Endothelial cell of umbilical vein (primary cell): ENCODE data around the gene ROBO2. TPM values are rescaled to one million over a fixed set of nuclear protein-coding genes. Genes with fewer than 3 reads are reported as not detected.

Source experiments
- BruUV-seq: library from RNA; stranded (reverse); fragments of 400-500 nt; replicated peaks from 2 replicates; lab custom pipeline; 2021; lab: Mats Ljungman, UMichigan
- CTCF ChIA-PET: fragments of 300-600, 350-600 bp; sonication (Branson Sonifier 250); formaldehyde crosslinking; loops from one replicate; lab custom pipeline; 2021; ENCODE audit warnings: antibody characterized with exemption, inconsistent platforms; lab: Charles Lee
- POLR2A ChIA-PET: fragments of 300-600, 350-600 bp; sonication (Branson Sonifier 250); formaldehyde crosslinking; loops from one replicate; lab custom pipeline; 2021; ENCODE audit warnings: antibody characterized with exemption, inconsistent platforms; lab: Charles Lee
- DNase-seq: peaks from one replicate; pipeline ENCODE4 v3.0.0-alpha.2; 2011; ENCODE audit warnings: low read depth, low spot score
- FAIRE-seq: peaks from 2 replicates; lab custom pipeline; 2011; peaks lifted over from hg19 to GRCh38; lab: Jason Lieb, UNC
- H2AFZ ChIP-seq: 2 replicates; pipeline ENCODE4 v1.6.0; 2012; ENCODE audit warnings: low read depth, low read length, control low read depth, inconsistent platforms
- H3K27ac ChIP-seq: 2 replicates; pipeline ENCODE4 v1.5.1; 2011; ENCODE audit warnings: low read depth, mild to moderate bottlenecking, control low read depth, low read length, moderate library complexity; ENCODE audit not compliant: insufficient read depth
- H3K27me3 ChIP-seq, 2 experiments: 2 replicates each; pipeline versions ENCODE4 v1.6.0 to v1.6.1; 2011; ENCODE audit warnings: low read length in 2 of 2, mixed read lengths in 1 of 2; ENCODE audit not compliant: control insufficient read depth in 2 of 2, insufficient read depth in 2 of 2
- H3K36me3 ChIP-seq, 2 experiments: 2 replicates in 1 of 2; 3 replicates in 1 of 2; pipeline ENCODE4 v1.5.1; 2011; ENCODE audit warnings: low read length in 2 of 2, mild to moderate bottlenecking in 1 of 2, moderate library complexity in 1 of 2; ENCODE audit not compliant: control insufficient read depth in 2 of 2, insufficient read depth in 2 of 2; ENCODE audit errors: extremely low read depth in 1 of 2
- H3K4me1 ChIP-seq: 3 replicates; pipeline ENCODE4 v1.5.1; 2011; ENCODE audit warnings: mild to moderate bottlenecking, low read length; ENCODE audit not compliant: control insufficient read depth, insufficient read depth; ENCODE audit errors: extremely low read depth
- H3K4me2 ChIP-seq: 2 replicates; pipeline ENCODE4 v1.6.1; 2011; ENCODE audit warnings: low read length, control low read depth, mixed read lengths; ENCODE audit not compliant: insufficient read depth
- H3K4me3 ChIP-seq, 3 experiments: fragments of 200-600 bp in 1 of 3; sonication (generic), shearing (Covaris generic) in 1 of 3; replicated peaks in 1 of 3; 2 replicates each; pipeline ENCODE4 v1.5.1; 2011 to 2016; ENCODE audit warnings: control low read depth in 3 of 3, low read length in 3 of 3, mild to moderate bottlenecking in 2 of 3, inconsistent platforms in 1 of 3, low read depth in 1 of 3, moderate library complexity in 1 of 3; ENCODE audit not compliant: insufficient read depth in 1 of 3
- H3K79me2 ChIP-seq: 2 replicates; pipeline ENCODE4 v1.6.0; 2012; ENCODE audit warnings: low read length, inconsistent platforms; ENCODE audit not compliant: control insufficient read depth, insufficient read depth
- H3K9ac ChIP-seq: replicated peaks from 2 replicates; pipeline ENCODE3; 2011; ENCODE audit warnings: low read length, control low read depth; ENCODE audit not compliant: insufficient read depth; ENCODE audit errors: extremely low read depth
- H3K9me1 ChIP-seq: replicated peaks from 3 replicates; pipeline ENCODE4 v1.6.0; 2011; ENCODE audit warnings: mild to moderate bottlenecking, low read length; ENCODE audit not compliant: control insufficient read depth, insufficient read depth; ENCODE audit errors: extremely low read depth
- H3K9me3 ChIP-seq: replicated peaks from 2 replicates; pipeline ENCODE4 v1.5.1; 2012; ENCODE audit warnings: low read length, inconsistent platforms; ENCODE audit not compliant: control insufficient read depth, insufficient read depth
- H4K20me1 ChIP-seq: replicated peaks from 2 replicates; pipeline ENCODE3; 2011; ENCODE audit warnings: mild to moderate bottlenecking, low read length; ENCODE audit not compliant: control insufficient read depth, insufficient read depth; ENCODE audit errors: extremely low read depth
- EZH2 ChIP-seq: IDR thresholded peaks from 2 replicates; pipeline ENCODE4 v1.6.1; 2012; ENCODE audit warnings: borderline replicate concordance, low read depth, mild to moderate bottlenecking, moderate library complexity, low read length, inconsistent platforms; ENCODE audit not compliant: severe bottlenecking
- FOS ChIP-seq: IDR thresholded peaks from 2 replicates; pipeline ENCODE4 v1.6.1; 2011; ENCODE audit warnings: mild to moderate bottlenecking, low read length, moderate library complexity, borderline replicate concordance; ENCODE audit not compliant: insufficient read depth
- GATA2 ChIP-seq: IDR thresholded peaks from 2 replicates; pipeline ENCODE4 v1.7.0; 2011; ENCODE audit warnings: low read depth, mild to moderate bottlenecking, moderate library complexity, mixed read lengths, low read length; ENCODE audit not compliant: insufficient read length, insufficient read depth
- JUN ChIP-seq: IDR thresholded peaks from 2 replicates; pipeline ENCODE4 v1.6.1; 2011; ENCODE audit warnings: borderline replicate concordance, low read depth; ENCODE audit not compliant: insufficient read length, insufficient read depth
- MAX ChIP-seq: IDR thresholded peaks from 2 replicates; pipeline ENCODE4 v1.6.1; 2011; ENCODE audit not compliant: insufficient read depth, insufficient read length
- MYC ChIP-seq: IDR thresholded peaks from one replicate; pipeline ENCODE4 v1.6.1; 2011; ENCODE audit warnings: mild to moderate bottlenecking, low read depth, low read length
- POLR2A ChIP-seq: IDR thresholded peaks from 2 replicates; pipeline ENCODE4 v1.6.1; 2012; ENCODE audit warnings: low read depth, mild to moderate bottlenecking, control low read depth, low read length
- POLR2AphosphoS5 ChIP-seq: IDR thresholded peaks from 2 replicates; pipeline ENCODE4 v1.6.1; 2012; ENCODE audit warnings: low read depth, mild to moderate bottlenecking, control low read depth, low read length, moderate library complexity; ENCODE audit not compliant: insufficient read depth
- dilution Hi-C: fragments of 300-500 bp; cut with MboI; formaldehyde crosslinking; loops from one replicate; pipeline ENCODE4 v1.15.0; 2019; ENCODE audit warnings: low sequenced_read_pairs; ENCODE audit not compliant: extremely low pct_ligation_motif_present
- intact Hi-C: fragments of 100-400 bp; cut with micrococcal nuclease; formaldehyde crosslinking; loops from one replicate; pipeline ENCODE4 v1.10.0; 2022
- polyA plus RNA-seq, 4 experiments: library from polyadenylated mRNA; depleted of rRNA in 3 of 4; stranded (reverse) in 3 of 4; unstranded in 1 of 4; fragments of >200 nt; gene quantifications; 2 replicates each; pipeline versions ENCODE4 v1.2.1 to v1.2.3, GENCODE V29; 2011 to 2012; ENCODE audit warnings: missing spikeins in 1 of 4
- total RNA-seq: library from RNA; stranded (reverse); gene quantifications from 2 replicates; pipeline ENCODE4 v1.2.3, GENCODE V29; 2021
- TF ChIP-seq, protein P1 (sequence below), 2 donors: IDR thresholded peaks; 1 replicate in 1 of 2; 2 replicates in 1 of 2; pipeline ENCODE4 v1.5.1; 2011; ENCODE audit warnings: low read length in 2 of 2, mild to moderate bottlenecking in 2 of 2, moderate library complexity in 2 of 2, control low read depth in 1 of 2, inconsistent platforms in 1 of 2, low read depth in 1 of 2; ENCODE audit not compliant: insufficient read depth in 1 of 2; ENCODE audit errors: extremely low read depth in 1 of 2

Gene ROBO2
- total and polyA plus RNA-seq, 2 donors (not counting 3 experiments of a cell fraction or from before 2014, with no cell fraction given): not detected

- dilution Hi-C loops (no loop called here), intact Hi-C loops (no loop called here)
- Histone ChIP-seq H3K27me3 (no peaks in the 10 kb centered on the region), H3K36me3 (no peaks in the 10 kb centered on the region), H3K4me1 (no peaks in the 10 kb centered on the region), H4K20me1 (no peaks in the 10 kb centered on the region), H3K9me1 (no peaks in the 10 kb centered on the region), H3K27ac (no peak overlapping the region), H2AFZ (no peak overlapping the region), H3K9me3 (no peaks in the 10 kb centered on the region), H3K9ac (no peak overlapping the region), H3K4me3 (no peak overlapping the region), H3K79me2 (no peaks in the 10 kb centered on the region), H3K4me2 (no peak overlapping the region)
- ChIA-PET POLR2A (no interaction called here), CTCF (interaction anchor here (1.6 kb wide), 1 partner anchor 10 kb away, joined by 3 read pairs; no protein-coding TSS in a partner anchor)
- BruUV-seq: no TSS peak
- FAIRE-seq (no peak), DNase-seq (no peak)
- TF ChIP-seq JUN (no peak), MAX (no peak), FOS (no peak), POLR2A (no peak), POLR2AphosphoS5 (no peak), EZH2 (no peak), GATA2 (no peak), MYC (no peak)
- TF ChIP-seq, protein P1, sequence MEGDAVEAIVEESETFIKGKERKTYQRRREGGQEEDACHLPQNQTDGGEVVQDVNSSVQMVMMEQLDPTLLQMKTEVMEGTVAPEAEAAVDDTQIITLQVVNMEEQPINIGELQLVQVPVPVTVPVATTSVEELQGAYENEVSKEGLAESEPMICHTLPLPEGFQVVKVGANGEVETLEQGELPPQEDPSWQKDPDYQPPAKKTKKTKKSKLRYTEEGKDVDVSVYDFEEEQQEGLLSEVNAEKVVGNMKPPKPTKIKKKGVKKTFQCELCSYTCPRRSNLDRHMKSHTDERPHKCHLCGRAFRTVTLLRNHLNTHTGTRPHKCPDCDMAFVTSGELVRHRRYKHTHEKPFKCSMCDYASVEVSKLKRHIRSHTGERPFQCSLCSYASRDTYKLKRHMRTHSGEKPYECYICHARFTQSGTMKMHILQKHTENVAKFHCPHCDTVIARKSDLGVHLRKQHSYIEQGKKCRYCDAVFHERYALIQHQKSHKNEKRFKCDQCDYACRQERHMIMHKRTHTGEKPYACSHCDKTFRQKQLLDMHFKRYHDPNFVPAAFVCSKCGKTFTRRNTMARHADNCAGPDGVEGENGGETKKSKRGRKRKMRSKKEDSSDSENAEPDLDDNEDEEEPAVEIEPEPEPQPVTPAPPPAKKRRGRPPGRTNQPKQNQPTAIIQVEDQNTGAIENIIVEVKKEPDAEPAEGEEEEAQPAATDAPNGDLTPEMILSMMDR (IDR thresholded peaks at IDR 0.05; ENCODE audit: extremely low read depth in 1 of 2, insufficient read depth in 1 of 2, low read depth in 1 of 2, low read length in 2 of 2): no peak
Observed at GRCh38 chr3:77475507-77475906, 435.6 kb downstream of the ROBO2 start.
